Hematopoietic multipotent progenitor cell treated with erythropoietin and hydrocortisone succinate and interleukin-3 and kit ligand, for 15 days (in vitro differentiated cells): ENCODE measurements around the gene HBE1.

Experiments
- DNase-seq: peaks from one replicate; pipeline ENCODE4 v3.0.0-alpha.2; 2015; ENCODE audit warnings: low spot score

Gene HBE1

DNA sequence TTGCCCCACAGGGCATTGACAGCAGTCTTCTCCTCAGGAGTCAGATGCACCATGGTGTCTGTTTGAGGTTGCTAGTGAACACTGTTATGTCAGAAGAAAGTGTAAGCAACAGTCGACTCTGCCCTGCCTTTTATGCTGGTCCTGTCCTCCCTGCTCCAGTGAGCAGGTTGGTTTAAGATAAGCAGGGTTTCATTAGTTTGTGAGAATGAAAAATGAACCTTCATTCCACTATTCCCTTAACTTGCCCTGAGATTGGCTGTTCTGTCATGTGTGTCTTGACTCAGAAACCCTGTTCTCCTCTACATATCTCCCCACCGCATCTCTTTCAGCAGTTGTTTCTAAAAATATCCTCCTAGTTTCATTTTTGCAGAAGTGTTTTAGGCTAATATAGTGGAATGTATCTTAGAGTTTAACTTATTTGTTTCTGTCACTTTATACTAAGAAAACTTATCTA is 35.3 kb downstream of the HBE1 start, which contains the start of gene HBD:
Gene HBD, minus strand, starts transcription at position 103 of the 454 bp plus-strand sequence. Its CDS starts 50 bp downstream, at position 53.
- DNase-seq, result peak; percentile 86

DNA sequence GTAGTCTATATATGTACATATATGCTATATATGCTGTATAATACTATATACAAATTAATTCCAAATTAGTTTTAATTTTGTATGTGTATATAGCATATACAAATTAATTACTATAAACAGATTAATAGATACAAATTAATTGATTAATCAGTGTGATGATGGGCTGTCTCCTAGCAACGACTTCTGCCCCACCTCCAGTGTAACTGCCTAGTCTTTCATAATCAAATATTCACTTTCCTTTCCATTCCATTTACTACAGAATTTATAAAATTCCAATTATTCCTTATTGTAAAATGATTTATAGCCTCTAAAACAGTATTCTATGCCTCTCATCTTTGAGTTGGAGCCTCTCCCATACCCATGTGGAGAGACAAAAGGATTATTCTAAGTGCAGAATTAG is 36.4 kb downstream of the HBE1 start:
- DNase-seq, result peak; percentile 62

DNA sequence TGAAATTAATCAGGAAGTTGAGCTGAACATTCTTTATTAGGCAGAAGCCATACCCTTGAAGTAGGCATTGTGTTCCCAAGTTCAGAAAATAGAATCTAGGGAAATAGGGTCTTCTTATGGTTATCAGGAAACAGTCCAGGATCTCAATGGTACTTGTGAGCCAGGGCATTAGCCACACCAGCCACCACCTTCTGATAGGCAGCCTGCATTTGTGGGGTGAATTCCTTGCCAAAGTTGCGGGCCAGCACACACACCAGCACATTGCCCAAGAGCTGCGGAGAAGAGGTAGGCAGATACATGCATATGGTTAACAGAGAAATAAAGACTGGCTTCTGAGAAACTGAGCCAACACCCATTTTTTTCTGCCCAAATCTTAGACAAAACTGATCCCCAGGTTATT is 36.9 kb downstream of the HBE1 start:
- peak; percentile 82 for DNase-seq

DNA sequence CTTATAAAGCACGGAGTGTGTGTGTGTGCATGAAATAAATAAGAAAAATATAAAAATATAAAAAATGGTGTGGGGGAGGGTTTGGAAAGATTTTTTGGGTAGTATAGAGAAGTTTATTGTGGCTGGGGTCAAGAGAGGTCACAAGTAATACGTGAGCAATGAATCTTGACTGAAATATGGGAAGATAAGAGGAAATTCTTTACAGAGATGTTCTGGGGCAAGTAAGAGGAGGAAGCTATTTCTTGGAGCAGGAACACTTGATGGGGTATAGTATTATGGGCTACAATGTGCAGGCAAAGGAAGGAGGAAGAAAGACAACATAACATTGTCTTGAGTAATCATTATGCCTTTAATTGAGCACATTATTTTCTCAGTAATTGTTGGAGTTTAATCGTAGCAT is 37.6 kb downstream of the HBE1 start:
- peak; percentile 62 for DNase-seq

DNA sequence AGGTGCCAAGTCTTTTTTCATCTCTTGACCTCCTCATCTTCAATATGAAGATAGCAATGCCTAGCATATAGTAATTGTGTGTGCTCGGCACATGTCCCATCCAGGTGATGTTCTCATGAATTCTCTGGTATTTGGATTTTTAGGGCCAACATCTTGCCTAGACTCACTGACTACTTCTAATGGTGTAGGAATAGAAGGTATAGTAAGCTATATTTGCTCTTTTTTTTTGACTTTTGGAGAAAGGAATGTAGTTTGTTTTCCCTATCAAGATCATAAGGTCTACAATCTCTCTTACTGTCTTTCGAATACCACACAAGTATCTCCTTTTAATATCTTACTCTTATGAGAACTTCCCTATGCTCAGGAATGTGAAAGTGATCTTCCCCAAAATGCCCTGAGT is 38.6 kb downstream of the HBE1 start:
- peak; percentile 68 for DNase-seq

DNA sequence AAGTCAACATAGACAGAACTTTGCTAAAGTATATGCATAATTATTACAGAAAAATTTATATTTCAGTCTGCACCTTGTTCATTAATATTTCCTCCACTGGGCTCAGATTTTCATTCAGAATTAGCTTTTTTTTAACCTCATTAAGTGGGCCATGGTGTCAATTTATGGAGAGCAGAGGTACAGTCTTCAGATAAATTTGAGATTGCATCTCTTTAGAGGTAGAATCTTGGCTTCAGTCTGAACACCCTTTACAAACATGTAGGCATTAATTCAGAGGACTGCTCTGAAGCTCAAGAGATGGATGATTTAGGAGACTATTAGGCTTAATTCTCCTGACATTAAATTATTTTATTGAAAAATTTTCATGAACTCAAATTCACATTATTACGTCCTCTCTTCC is 39.5 kb downstream of the HBE1 start:
- DNase-seq, result peak; percentile 50

DNA sequence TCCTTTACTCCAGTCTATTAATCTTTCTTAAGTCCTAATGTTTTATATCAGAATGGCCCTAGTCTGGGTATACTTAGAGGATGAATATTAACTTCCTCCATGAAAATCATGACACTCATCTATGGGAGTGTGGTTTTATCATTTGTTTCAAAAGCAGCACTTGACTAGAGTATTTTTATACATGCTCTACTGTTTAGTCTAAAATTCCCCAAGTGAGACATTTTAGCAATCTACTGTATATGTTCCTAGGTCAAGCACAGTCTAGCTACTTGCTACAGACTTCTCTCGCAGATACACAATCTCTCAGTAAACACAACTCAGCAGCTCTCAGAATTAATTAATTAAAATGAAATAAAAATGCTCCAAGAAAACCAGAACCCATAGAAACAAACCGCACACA is 39.9 kb downstream of the HBE1 start:
- DNase-seq, result peak; percentile 58

DNA sequence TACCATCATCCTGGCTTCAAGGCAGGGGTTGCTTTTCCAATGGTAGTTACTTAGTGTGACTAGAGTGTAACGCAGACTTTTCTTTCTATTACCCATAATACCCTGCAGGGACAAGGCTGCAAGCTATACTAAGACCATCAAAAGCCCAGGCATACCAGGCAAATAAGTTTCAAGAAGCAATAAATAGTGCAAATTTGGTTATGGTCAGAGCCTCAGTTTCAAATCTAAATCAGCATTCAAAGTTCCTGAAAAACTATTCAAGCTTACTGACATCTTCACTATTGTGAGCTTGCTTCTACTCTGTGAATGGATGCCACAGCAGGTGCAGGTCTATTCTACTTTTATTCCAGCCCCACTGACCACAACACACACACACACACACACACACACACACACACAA is 40.4 kb downstream of the HBE1 start:
- peak; percentile 50 for DNase-seq

DNA sequence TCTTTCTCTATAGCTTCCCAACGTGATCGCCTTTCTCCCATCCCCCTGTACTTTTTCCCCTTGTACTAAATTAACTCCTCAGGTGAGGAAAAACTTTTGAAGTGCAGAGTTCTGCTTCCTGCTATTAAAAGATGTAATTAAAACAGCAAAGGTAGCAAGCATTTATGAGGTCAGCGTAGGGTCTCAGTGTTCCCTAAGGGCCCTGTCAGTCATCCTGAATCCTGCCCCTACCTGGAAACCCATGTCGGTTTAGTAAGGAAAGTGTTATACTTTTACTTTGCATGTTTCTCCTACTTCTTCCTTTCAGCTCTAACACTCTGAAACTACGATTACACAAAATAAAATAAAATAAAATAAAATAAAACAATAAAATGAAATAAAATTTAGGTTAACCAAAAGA is 41.6 kb downstream of the HBE1 start:
- peak; percentile 51 for DNase-seq

DNA sequence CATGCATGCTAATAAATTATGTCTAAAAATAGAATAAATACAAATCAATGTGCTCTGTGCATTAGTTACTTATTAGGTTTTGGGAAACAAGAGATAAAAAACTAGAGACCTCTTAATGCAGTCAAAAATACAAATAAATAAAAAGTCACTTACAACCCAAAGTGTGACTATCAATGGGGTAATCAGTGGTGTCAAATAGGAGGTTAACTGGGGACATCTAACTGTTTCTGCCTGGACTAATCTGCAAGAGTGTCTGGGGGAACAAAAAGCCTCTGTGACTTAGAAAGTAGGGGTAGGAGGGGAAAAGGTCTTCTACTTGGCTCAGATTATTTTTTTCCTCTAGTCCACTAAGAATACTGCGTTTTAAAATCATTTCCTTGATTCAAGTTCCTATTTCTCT is 42.1 kb downstream of the HBE1 start:
- peak; percentile 70 for DNase-seq

DNA sequence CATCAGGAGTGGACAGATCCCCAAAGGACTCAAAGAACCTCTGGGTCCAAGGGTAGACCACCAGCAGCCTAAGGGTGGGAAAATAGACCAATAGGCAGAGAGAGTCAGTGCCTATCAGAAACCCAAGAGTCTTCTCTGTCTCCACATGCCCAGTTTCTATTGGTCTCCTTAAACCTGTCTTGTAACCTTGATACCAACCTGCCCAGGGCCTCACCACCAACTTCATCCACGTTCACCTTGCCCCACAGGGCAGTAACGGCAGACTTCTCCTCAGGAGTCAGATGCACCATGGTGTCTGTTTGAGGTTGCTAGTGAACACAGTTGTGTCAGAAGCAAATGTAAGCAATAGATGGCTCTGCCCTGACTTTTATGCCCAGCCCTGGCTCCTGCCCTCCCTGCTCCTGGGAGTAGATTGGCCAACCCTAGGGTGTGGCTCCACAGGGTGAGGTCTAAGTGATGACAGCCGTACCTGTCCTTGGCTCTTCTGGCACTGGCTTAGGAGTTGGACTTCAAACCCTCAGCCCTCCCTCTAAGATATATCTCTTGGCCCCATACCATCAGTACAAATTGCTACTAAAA is 42.9 kb downstream of the HBE1 start, which contains the start of gene HBB:
Gene HBB, minus strand, starts transcription at position 340 of the 579 bp plus-strand sequence. Its CDS starts 50 bp downstream, at position 290.
- peak; percentile 98 for DNase-seq

DNA sequence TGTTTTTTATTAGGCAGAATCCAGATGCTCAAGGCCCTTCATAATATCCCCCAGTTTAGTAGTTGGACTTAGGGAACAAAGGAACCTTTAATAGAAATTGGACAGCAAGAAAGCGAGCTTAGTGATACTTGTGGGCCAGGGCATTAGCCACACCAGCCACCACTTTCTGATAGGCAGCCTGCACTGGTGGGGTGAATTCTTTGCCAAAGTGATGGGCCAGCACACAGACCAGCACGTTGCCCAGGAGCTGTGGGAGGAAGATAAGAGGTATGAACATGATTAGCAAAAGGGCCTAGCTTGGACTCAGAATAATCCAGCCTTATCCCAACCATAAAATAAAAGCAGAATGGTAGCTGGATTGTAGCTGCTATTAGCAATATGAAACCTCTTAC is 44.3 kb downstream of the HBE1 start:
- DNase-seq, result peak; percentile 83

DNA sequence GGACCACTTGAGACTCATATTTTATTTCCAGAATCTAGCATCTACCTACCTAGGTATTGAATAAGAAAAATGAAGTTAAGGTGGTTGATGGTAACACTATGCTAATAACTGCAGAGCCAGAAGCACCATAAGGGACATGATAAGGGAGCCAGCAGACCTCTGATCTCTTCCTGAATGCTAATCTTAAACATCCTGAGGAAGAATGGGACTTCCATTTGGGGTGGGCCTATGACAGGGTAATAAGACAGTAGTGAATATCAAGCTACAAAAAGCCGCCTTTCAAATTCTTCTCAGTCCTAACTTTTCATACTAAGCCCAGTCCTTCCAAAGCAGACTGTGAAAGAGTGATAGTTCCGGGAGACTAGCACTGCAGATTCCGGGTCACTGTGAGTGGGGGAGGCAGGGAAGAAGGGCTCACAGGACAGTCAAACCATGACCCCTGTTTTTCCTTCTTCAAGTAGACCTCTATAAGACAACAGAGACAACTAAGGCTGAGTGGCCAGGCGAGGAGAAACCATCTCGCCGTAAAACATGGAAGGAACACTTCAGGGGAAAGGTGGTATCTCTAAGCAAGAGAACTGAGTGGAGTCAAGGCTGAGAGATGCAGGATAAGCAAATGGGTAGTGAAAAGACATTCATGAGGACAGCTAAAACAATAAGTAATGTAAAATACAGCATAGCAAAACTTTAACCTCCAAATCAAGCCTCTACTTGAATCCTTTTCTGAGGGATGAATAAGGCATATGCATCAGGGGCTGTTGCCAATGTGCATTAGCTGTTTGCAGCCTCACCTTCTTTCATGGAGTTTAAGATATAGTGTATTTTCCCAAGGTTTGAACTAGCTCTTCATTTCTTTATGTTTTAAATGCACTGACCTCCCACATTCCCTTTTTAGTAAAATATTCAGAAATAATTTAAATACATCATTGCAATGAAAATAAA is 44.9 kb downstream of the HBE1 start:
- peak; percentile 90 for DNase-seq

DNA sequence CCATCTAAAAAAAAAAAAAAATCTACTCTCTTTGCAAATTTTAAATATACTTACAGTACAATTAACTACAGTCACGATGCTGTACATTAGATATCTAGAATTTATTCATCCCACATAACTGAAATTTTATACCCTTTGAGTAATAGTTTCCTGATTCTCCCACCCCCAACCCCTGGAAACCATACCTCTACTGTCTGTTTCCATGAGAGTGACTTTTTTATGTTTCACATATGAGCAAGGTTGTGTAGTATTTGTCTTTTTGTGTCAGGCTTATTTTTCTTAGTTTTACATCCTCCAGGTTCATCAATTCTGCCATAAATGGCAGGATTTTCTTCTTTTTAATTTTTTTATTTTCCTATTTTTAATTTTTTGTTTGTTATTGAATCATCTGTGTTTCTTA is 46.1 kb downstream of the HBE1 start:
- DNase-seq, result peak; percentile 85

DNA sequence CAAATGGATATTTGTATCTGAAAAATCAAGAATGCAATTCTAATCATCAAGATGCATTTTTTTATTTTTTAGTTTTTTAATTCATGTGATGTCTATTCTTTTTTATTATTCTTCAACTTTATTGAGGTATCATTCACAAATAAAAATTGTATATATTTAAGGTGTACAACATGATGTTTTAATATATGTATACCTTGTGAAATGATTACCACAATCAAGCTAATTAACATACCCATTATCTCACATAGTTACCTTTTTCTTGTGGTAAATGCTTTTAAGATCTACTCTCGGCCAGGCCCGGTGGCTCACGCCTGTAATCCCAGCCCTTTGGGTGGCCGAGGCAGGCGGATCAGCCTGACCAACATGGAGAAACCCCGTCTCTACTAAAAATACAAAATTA is 46.6 kb downstream of the HBE1 start:
- DNase-seq, result peak; percentile 68
